Stimulated activated CD4-positive, alpha-beta T cell treated with anti-CD3 and anti-CD28 coated beads, TNF-alpha, amount 100 ng/mL, for 48 hours (primary cell): ENCODE results near the gene TEX53.

Experiments used
- DNase-seq, 3 donors: peaks; one replicate each; pipeline ENCODE4 v3.0.0-alpha.2; 2020; ENCODE audit warnings: low read depth in 3 of 3

TEX53 gene

GRCh38 chr9:114680259-114681001 is 22.8 kb upstream of the TEX53 start:
- DNase-seq: no peak

GRCh38 chr9:114678795-114679194 is 21.2 kb upstream of the TEX53 start:
- DNase-seq: no peak

GRCh38 chr9:114678130-114678529 is 20.5 kb upstream of the TEX53 start:
- no peak for DNase-seq

GRCh38 chr9:114677418-114677817 is 19.8 kb upstream of the TEX53 start:
- no peak for DNase-seq

GRCh38 chr9:114676901-114677300 is 19.3 kb upstream of the TEX53 start:
- DNase-seq: no peak

- DNase-seq: no peak
Measured at GRCh38 chr9:114674798-114675540, 17.4 kb upstream of the TEX53 start.

GRCh38 chr9:114674076-114674797 is 16.6 kb upstream of the TEX53 start:
- DNase-seq: no peak

- DNase-seq: no peak
Measured at GRCh38 chr9:114671605-114672004, 14.0 kb upstream of the TEX53 start.

GRCh38 chr9:114669961-114670360 is 12.4 kb upstream of the TEX53 start:
- no peak for DNase-seq

- DNase-seq: no peak
Measured at GRCh38 chr9:114668146-114668545, 10.5 kb upstream of the TEX53 start.

GRCh38 chr9:114666851-114667250 is 9.2 kb upstream of the TEX53 start:
- no peak for DNase-seq

GRCh38 chr9:114666401-114666800 is 8.8 kb upstream of the TEX53 start:
- DNase-seq: no peak

GRCh38 chr9:114664181-114664580 is 6.6 kb upstream of the TEX53 start:
- DNase-seq: no peak

GRCh38 chr9:114662081-114662989 is 4.7 kb upstream of the TEX53 start:
- peak in 2 of 3 donors; percentile 53 to 70 for DNase-seq

- DNase-seq: no peak
Measured at GRCh38 chr9:114656301-114656700, 1.3 kb downstream of the TEX53 start.

GRCh38 chr9:114655689-114656088 is 1.9 kb downstream of the TEX53 start:
- DNase-seq: no peak

- peak; percentile 41 to 70 (median 69) for DNase-seq
Measured at GRCh38 chr9:114653556-114654159, 3.9 kb downstream of the TEX53 start.

GRCh38 chr9:114652776-114653555 is 4.6 kb downstream of the TEX53 start:
- no peak for DNase-seq

- DNase-seq: no peak
Measured at GRCh38 chr9:114643896-114644295, 13.7 kb downstream of the TEX53 start.

GRCh38 chr9:114643001-114643400 is 14.6 kb downstream of the TEX53 start:
- DNase-seq: no peak
